HG03097 (cell line): ENCODE measurements around the gene EFCAB6.

Experiments used
- ATAC-seq: cut with Tn5 transposase; IDR thresholded peaks from one replicate; pipeline ENCODE4 v1.9.1; 2021; ENCODE audit not compliant: unreplicated experiment, low FRiP score

Gene EFCAB6

GRCh38 chr22:43818981-43819380 lies 6.9 kb upstream of the EFCAB6 start:
- ATAC-seq, result no peak

GRCh38 chr22:43817402-43817801 lies 5.3 kb upstream of the EFCAB6 start:
- ATAC-seq, result no peak

GRCh38 chr22:43814264-43814663 lies 2.2 kb upstream of the EFCAB6 start:
- ATAC-seq, result no peak

- ATAC-seq, result no peak
These were observed 785 bp upstream of the EFCAB6 start for GRCh38 chr22:43812890-43813289.

- ATAC-seq, result peak; percentile 19
These were observed 342 bp downstream of the EFCAB6 start for GRCh38 chr22:43811777-43812148.

- no peak for ATAC-seq
These were observed 9.1 kb downstream of the EFCAB6 start for GRCh38 chr22:43802897-43803495.

- no peak for ATAC-seq
These were observed 11.1 kb downstream of the EFCAB6 start for GRCh38 chr22:43800970-43801369.

- no peak for ATAC-seq
These were observed 13.6 kb downstream of the EFCAB6 start for GRCh38 chr22:43798492-43798891.

- no peak for ATAC-seq
These were observed 15.5 kb downstream of the EFCAB6 start for GRCh38 chr22:43796567-43796966.

GRCh38 chr22:43795320-43795719 lies 16.8 kb downstream of the EFCAB6 start:
- ATAC-seq, result no peak

- ATAC-seq, result no peak
These were observed 19.2 kb downstream of the EFCAB6 start for GRCh38 chr22:43792905-43793304.

- ATAC-seq, result no peak
These were observed 22.7 kb downstream of the EFCAB6 start for GRCh38 chr22:43789452-43789851.

- ATAC-seq, result no peak
These were observed 28.3 kb downstream of the EFCAB6 start for GRCh38 chr22:43783777-43784176.

GRCh38 chr22:43782448-43782847 lies 29.7 kb downstream of the EFCAB6 start:
- ATAC-seq, result no peak

- ATAC-seq, result no peak
These were observed 34.8 kb downstream of the EFCAB6 start for GRCh38 chr22:43777286-43777685.

- ATAC-seq, result no peak
These were observed 35.9 kb downstream of the EFCAB6 start for GRCh38 chr22:43776081-43776670.

GRCh38 chr22:43774318-43774915 lies 37.7 kb downstream of the EFCAB6 start:
- no peak for ATAC-seq

GRCh38 chr22:43772831-43773230 lies 39.3 kb downstream of the EFCAB6 start:
- no peak for ATAC-seq

- no peak for ATAC-seq
These were observed 56.7 kb downstream of the EFCAB6 start for GRCh38 chr22:43755452-43755851.

GRCh38 chr22:43755011-43755410 lies 57.1 kb downstream of the EFCAB6 start:
- ATAC-seq, result no peak

- ATAC-seq, result no peak
These were observed 57.9 kb downstream of the EFCAB6 start for GRCh38 chr22:43754176-43754575.

GRCh38 chr22:43753688-43754087 lies 58.4 kb downstream of the EFCAB6 start:
- no peak for ATAC-seq
